ENCODE measurements around the gene TFB2M.
A peak's percentile ranks its signal among the peaks of the same experiment; 100 is the strongest.

The TFB2M gene

DNA sequence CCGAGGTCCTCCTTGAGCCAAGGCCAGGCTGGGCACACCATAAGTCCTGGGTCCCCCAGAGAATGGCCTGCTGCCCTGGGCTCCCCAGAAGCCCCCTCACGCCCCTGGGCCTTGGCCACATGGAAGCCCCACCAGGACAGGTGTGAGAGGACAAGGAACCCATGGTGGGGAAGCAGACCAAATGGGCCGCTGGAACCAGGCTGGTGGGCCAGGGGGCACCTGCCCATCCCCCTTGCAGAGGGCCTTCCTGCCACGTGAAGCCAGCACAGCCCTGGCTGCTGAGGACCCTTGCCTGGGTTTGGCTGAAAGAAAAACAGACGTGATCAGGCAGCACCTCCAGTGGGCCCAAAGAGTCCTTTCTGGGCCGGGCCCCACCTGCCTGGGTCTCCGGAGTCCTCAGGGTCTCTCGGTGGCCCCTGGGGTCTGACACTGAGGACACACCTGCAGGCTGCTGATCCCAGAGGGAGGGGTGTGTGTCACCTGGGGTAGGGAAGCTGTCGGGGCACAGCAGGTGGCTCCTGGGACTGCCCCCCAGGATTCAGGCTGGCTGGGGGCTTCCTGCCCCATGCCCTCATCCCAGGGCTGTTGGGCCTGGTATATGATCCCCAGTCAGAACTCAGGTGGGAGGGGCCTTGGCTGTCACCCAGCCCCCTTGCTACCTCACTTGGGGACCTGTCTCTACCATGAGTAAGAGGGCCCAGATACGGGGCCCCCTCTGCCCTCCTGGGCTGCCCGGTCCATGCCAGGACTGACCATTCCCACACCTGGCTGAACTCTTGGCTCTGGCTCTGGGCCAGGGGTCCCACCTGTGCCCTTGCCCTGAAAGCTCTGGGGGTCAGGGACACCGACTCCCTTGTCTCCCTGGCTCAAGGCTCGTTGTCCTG lies 55.7 kb downstream of the TFB2M start:
- Histone ChIP-seq H3K36me3 (ENCODE audit: control insufficient read depth, insufficient read depth, low read length) (no peaks in the 10 kb centered on the region), H3K4me3 (ENCODE audit: insufficient read depth, low read depth, low read length, poor library complexity, severe bottlenecking) (no peak overlapping the region), H3K9me3 (ENCODE audit: control insufficient read depth, low read length) (no peaks in the 10 kb centered on the region), H3K4me1 (ENCODE audit: control insufficient read depth, insufficient read depth, low read length, poor library complexity, severe bottlenecking) (peaks cover 7% of the 10 kb centered on the region), H3K27me3 (replicated peaks; ENCODE audit: control insufficient read depth, insufficient read depth, low read length, poor library complexity, severe bottlenecking) (no peaks in the 10 kb centered on the region), H3K27ac (ENCODE audit: insufficient read depth, low read length, poor library complexity, severe bottlenecking) (no peak overlapping the region)
- no peak for DNase-seq

- peaks cover 7% of the 10 kb centered on the region for H3K4me1 ChIP-seq (ENCODE audit: control insufficient read depth, insufficient read depth, low read length, poor library complexity, severe bottlenecking)
- H3K27ac ChIP-seq (ENCODE audit: insufficient read depth, low read length, poor library complexity, severe bottlenecking) = no peak overlapping the region
- H3K4me3 ChIP-seq (ENCODE audit: insufficient read depth, low read depth, low read length, poor library complexity, severe bottlenecking) = no peak overlapping the region
- no peaks in the 10 kb centered on the region for H3K9me3 ChIP-seq (ENCODE audit: control insufficient read depth, low read length)
- H3K27me3 ChIP-seq (replicated peaks; ENCODE audit: control insufficient read depth, insufficient read depth, low read length, poor library complexity, severe bottlenecking) = no peaks in the 10 kb centered on the region
- no peaks in the 10 kb centered on the region for H3K36me3 ChIP-seq (ENCODE audit: control insufficient read depth, insufficient read depth, low read length)
- DNase-seq = no peak
Measured at GRCh38 chr1:246508897-246509688, 57.0 kb downstream of the TFB2M start.

- no peaks in the 10 kb centered on the region for H3K36me3 ChIP-seq (ENCODE audit: control insufficient read depth, insufficient read depth, low read length)
- peak within 1 kb of the TSS; percentile 49 for H3K27ac ChIP-seq (ENCODE audit: insufficient read depth, low read length, poor library complexity, severe bottlenecking)
- peak; percentile 61 to 70 (median 64) for DNase-seq
- H3K4me3 ChIP-seq (ENCODE audit: insufficient read depth, low read depth, low read length, poor library complexity, severe bottlenecking) = peak within 1 kb of the TSS; percentile 67
- no peaks in the 10 kb centered on the region for H3K27me3 ChIP-seq (replicated peaks; ENCODE audit: control insufficient read depth, insufficient read depth, low read length, poor library complexity, severe bottlenecking)
- no peaks in the 10 kb centered on the region for H3K9me3 ChIP-seq (ENCODE audit: control insufficient read depth, low read length)
- H3K4me1 ChIP-seq (ENCODE audit: control insufficient read depth, insufficient read depth, low read length, poor library complexity, severe bottlenecking) = peaks cover 7% of the 10 kb centered on the region
Measured at GRCh38 chr1:246506674-246507481, 59.2 kb downstream of the TFB2M start, which contains the start of gene SMYD3. Gene SMYD3 (minus strand): TSS chr1:246507279.

GRCh38 chr1:246506367-246506673 lies 59.7 kb downstream of the TFB2M start:
- Histone ChIP-seq H3K27ac (ENCODE audit: insufficient read depth, low read length, poor library complexity, severe bottlenecking) (peak overlapping the region; percentile 49), H3K4me1 (ENCODE audit: control insufficient read depth, insufficient read depth, low read length, poor library complexity, severe bottlenecking) (peaks cover 7% of the 10 kb centered on the region), H3K36me3 (ENCODE audit: control insufficient read depth, insufficient read depth, low read length) (no peaks in the 10 kb centered on the region), H3K9me3 (ENCODE audit: control insufficient read depth, low read length) (no peaks in the 10 kb centered on the region), H3K27me3 (replicated peaks; ENCODE audit: control insufficient read depth, insufficient read depth, low read length, poor library complexity, severe bottlenecking) (no peaks in the 10 kb centered on the region), H3K4me3 (ENCODE audit: insufficient read depth, low read depth, low read length, poor library complexity, severe bottlenecking) (peak overlapping the region; percentile 67)
- no peak for DNase-seq

GRCh38 chr1:246503341-246503740 lies 62.7 kb downstream of the TFB2M start:
- no peaks in the 10 kb centered on the region for H3K27me3 ChIP-seq (replicated peaks; ENCODE audit: control insufficient read depth, insufficient read depth, low read length, poor library complexity, severe bottlenecking)
- no peaks in the 10 kb centered on the region for H3K36me3 ChIP-seq (ENCODE audit: control insufficient read depth, insufficient read depth, low read length)
- no peak overlapping the region for H3K27ac ChIP-seq (ENCODE audit: insufficient read depth, low read length, poor library complexity, severe bottlenecking)
- no peaks in the 10 kb centered on the region for H3K9me3 ChIP-seq (ENCODE audit: control insufficient read depth, low read length)
- DNase-seq = no peak
- H3K4me1 ChIP-seq (ENCODE audit: control insufficient read depth, insufficient read depth, low read length, poor library complexity, severe bottlenecking) = peaks cover 7% of the 10 kb centered on the region
- H3K4me3 ChIP-seq (ENCODE audit: insufficient read depth, low read depth, low read length, poor library complexity, severe bottlenecking) = no peak overlapping the region

- H3K27ac ChIP-seq (ENCODE audit: insufficient read depth, low read length, poor library complexity, severe bottlenecking) = no peak overlapping the region
- no peaks in the 10 kb centered on the region for H3K36me3 ChIP-seq (ENCODE audit: control insufficient read depth, insufficient read depth, low read length)
- H3K9me3 ChIP-seq (ENCODE audit: control insufficient read depth, low read length) = no peaks in the 10 kb centered on the region
- no peaks in the 10 kb centered on the region for H3K27me3 ChIP-seq (replicated peaks; ENCODE audit: control insufficient read depth, insufficient read depth, low read length, poor library complexity, severe bottlenecking)
- no peaks in the 10 kb centered on the region for H3K4me1 ChIP-seq (ENCODE audit: control insufficient read depth, insufficient read depth, low read length, poor library complexity, severe bottlenecking)
- no peak overlapping the region for H3K4me3 ChIP-seq (ENCODE audit: insufficient read depth, low read depth, low read length, poor library complexity, severe bottlenecking)
- no peak for DNase-seq
Measured at GRCh38 chr1:246497331-246497915, 68.6 kb downstream of the TFB2M start.

DNA sequence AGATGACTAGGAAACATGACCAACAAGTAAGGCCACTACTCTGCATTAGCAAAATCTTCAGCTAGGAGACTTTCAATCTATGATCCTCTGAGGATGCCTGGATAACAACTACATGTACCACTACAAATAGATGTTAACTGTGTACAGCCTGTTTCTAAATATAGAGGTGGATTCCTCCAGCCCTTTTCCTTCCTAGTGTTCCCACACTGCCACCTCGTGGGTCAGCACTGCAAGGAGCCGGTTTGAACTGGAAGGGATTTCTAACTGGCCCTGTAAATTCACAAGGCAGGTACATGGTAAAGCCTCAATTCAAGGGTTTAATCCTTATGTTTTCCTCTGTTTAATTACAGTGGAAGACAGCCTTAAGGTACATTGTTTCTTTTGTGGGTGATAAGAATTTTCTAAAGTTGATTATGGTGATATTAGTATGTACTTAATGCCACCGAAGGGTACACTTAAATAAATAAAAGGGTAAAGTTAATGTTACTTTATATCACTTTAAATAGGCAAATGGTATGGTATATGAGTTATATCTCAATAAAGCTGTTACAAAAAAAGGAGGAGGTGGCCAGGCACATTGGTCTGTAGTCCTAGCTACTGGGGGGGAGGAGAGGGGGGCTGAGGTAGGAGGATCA lies 73.3 kb downstream of the TFB2M start:
- H3K9me3 ChIP-seq (ENCODE audit: control insufficient read depth, low read length) = no peaks in the 10 kb centered on the region
- no peak for DNase-seq
- no peaks in the 10 kb centered on the region for H3K36me3 ChIP-seq (ENCODE audit: control insufficient read depth, insufficient read depth, low read length)

GRCh38 chr1:246491551-246492053 lies 74.5 kb downstream of the TFB2M start:
- no peaks in the 10 kb centered on the region for H3K4me1 ChIP-seq (ENCODE audit: control insufficient read depth, insufficient read depth, low read length, poor library complexity, severe bottlenecking)
- DNase-seq = no peak
- H3K4me3 ChIP-seq (ENCODE audit: insufficient read depth, low read depth, low read length, poor library complexity, severe bottlenecking) = no peak overlapping the region
- H3K36me3 ChIP-seq (ENCODE audit: control insufficient read depth, insufficient read depth, low read length) = no peaks in the 10 kb centered on the region
- no peaks in the 10 kb centered on the region for H3K9me3 ChIP-seq (ENCODE audit: control insufficient read depth, low read length)
- H3K27me3 ChIP-seq (replicated peaks; ENCODE audit: control insufficient read depth, insufficient read depth, low read length, poor library complexity, severe bottlenecking) = no peaks in the 10 kb centered on the region
- no peak overlapping the region for H3K27ac ChIP-seq (ENCODE audit: insufficient read depth, low read length, poor library complexity, severe bottlenecking)

More for the DNA sequence above, 73.3 kb downstream of the TFB2M start:
- Histone ChIP-seq H3K4me3 (ENCODE audit: insufficient read depth, low read depth, low read length, poor library complexity, severe bottlenecking) (no peak overlapping the region), H3K27ac (ENCODE audit: insufficient read depth, low read length, poor library complexity, severe bottlenecking) (no peak overlapping the region), H3K4me1 (ENCODE audit: control insufficient read depth, insufficient read depth, low read length, poor library complexity, severe bottlenecking) (no peaks in the 10 kb centered on the region), H3K27me3 (replicated peaks; ENCODE audit: control insufficient read depth, insufficient read depth, low read length, poor library complexity, severe bottlenecking) (no peaks in the 10 kb centered on the region)

All from effector memory CD4-positive, alpha-beta T cell (primary cell).